ENCODE results near the gene NAA20. TPM values are rescaled to one million over a fixed set of nuclear protein-coding genes. Genes with fewer than 3 reads are reported as not detected.
A peak's percentile ranks its signal among the peaks of the same experiment; 100 is the strongest.

The NAA20 gene
- total and polyA plus RNA-seq, 2 of the 13 experiments (the other 11 are each of a cell fraction or from before 2014, with no cell fraction given), result 81.9 to 82.8 TPM

- TF ChIP-seq ATF4 (CRISPR knock-in tag; IDR thresholded peaks at IDR 0.05), result peak in 1 of 2 experiments; percentile 83; a peak in 2 of 4 replicates
- peak; percentile 93 for TF ChIP-seq ARID3A (IDR thresholded peaks at IDR 0.05; ENCODE audit: low read depth, low read length)
- TF ChIP-seq BCL3 (CRISPR knock-in tag; IDR thresholded peaks at IDR 0.05), result no peak
- no peak for TF ChIP-seq CCAR2 (optimal IDR thresholded peaks at IDR 0.05; ENCODE audit: low read depth, low read length)
- no peak for TF ChIP-seq E2F2 (CRISPR knock-in tag; IDR thresholded peaks at IDR 0.05; ENCODE audit: borderline replicate concordance)
- peak; percentile 42; the same call in 1 of the 2 replicates for TF ChIP-seq ARID4A (CRISPR knock-in tag; IDR thresholded peaks at IDR 0.05; ENCODE audit: borderline replicate concordance)
- no peak for TF ChIP-seq ZFP41 (CRISPR knock-in tag; IDR thresholded peaks at IDR 0.05; ENCODE audit: borderline replicate concordance)
- peak; percentile 71 for TF ChIP-seq THAP11 (CRISPR knock-in tag; IDR thresholded peaks at IDR 0.05)
- peak; percentile 77; the same call in 1 of the 2 replicates for TF ChIP-seq DMAP1 (CRISPR knock-in tag; IDR thresholded peaks at IDR 0.05)
- no peak for TF ChIP-seq NCOA1 (CRISPR knock-in tag; IDR thresholded peaks at IDR 0.05)
- TF ChIP-seq ZNF142 (CRISPR knock-in tag; IDR thresholded peaks at IDR 0.05), result no peak
Measured at GRCh38 chr20:20010639-20011500, 6.3 kb upstream of the NAA20 start (continued).
